GM12878 (cell line): ENCODE measurements around the gene SCAF8. TPM values are rescaled to one million over a fixed set of nuclear protein-coding genes. Genes with fewer than 3 reads are reported as not detected.

Experiments
- ATAC-seq: fragments of 200-7000 bp; cut with Tn5 transposase; 3 replicates; pipeline ENCODE4 v1.9.1; 2020; ENCODE audit warnings: mild to moderate bottlenecking, moderate library complexity
- BruUV-seq: library from RNA; stranded (reverse); fragments of 400-500 nt; replicated peaks from 2 replicates; lab custom pipeline; 2021; lab: Mats Ljungman, UMichigan
- CTCF ChIA-PET: fragments of 300-600 bp; sonication (Branson Sonifier 250); formaldehyde crosslinking; extraction: SDS; loops from one replicate; lab custom pipeline; 2021; ENCODE audit warnings: inconsistent platforms; lab: Yijun Ruan, JAX
- POLR2A ChIA-PET: fragments of 350-600 bp; formaldehyde crosslinking; extraction: SDS; loops from one replicate; lab custom pipeline; 2021; ENCODE audit warnings: inconsistent platforms; lab: Charles Lee
- RAD21 ChIA-PET: fragments of 300-600 bp; sonication (Branson Sonifier 250); formaldehyde crosslinking; loops from one replicate; lab custom pipeline; 2023; ENCODE audit warnings: antibody characterized with exemption; ENCODE audit not compliant: unreplicated experiment; lab: Charles Lee
- SMC1A ChIA-PET: fragments of 300-600 bp; sonication (Branson Sonifier 250); formaldehyde crosslinking; loops from one replicate; lab custom pipeline; 2023; ENCODE audit not compliant: unreplicated experiment, uncharacterized antibody; lab: Charles Lee
- DNase-seq: peaks from one replicate; pipeline ENCODE4 v3.0.0-alpha.2; 2011; ENCODE audit warnings: low read depth, low spot score
- FAIRE-seq: peaks from 3 replicates; lab custom pipeline; 2011; peaks lifted over from hg19 to GRCh38; lab: Jason Lieb, UNC
- H2AFZ ChIP-seq: 2 replicates; pipeline ENCODE4 v1.6.0; 2011; ENCODE audit warnings: low read depth, low read length, control low read depth; ENCODE audit not compliant: control insufficient read depth
- H3K27ac ChIP-seq: 2 replicates; pipeline ENCODE4 v1.5.1; 2011; ENCODE audit warnings: control low read depth; ENCODE audit not compliant: control insufficient read depth, insufficient read depth
- H3K27me3 ChIP-seq, 2 experiments: replicated peaks in 1 of 2; 2 replicates each; pipeline versions ENCODE4 v1.6.0 to v1.6.1; 2011; ENCODE audit warnings: low read length in 1 of 2; ENCODE audit not compliant: control insufficient read depth in 2 of 2, insufficient read depth in 2 of 2
- H3K36me3 ChIP-seq, 2 experiments: 2 replicates each; pipeline ENCODE4 v1.5.1; 2011; ENCODE audit warnings: low read length in 1 of 2; ENCODE audit not compliant: control insufficient read depth in 2 of 2, insufficient read depth in 2 of 2
- H3K4me1 ChIP-seq: 2 replicates; pipeline ENCODE4 v1.6.1; 2011; ENCODE audit warnings: mild to moderate bottlenecking, low read length, moderate library complexity, mixed read lengths; ENCODE audit not compliant: control insufficient read depth, insufficient read depth
- H3K4me2 ChIP-seq: 2 replicates; pipeline ENCODE4 v1.6.0; 2011; ENCODE audit warnings: control low read depth; ENCODE audit not compliant: control insufficient read depth, insufficient read depth
- H3K4me3 ChIP-seq: fragments of 200-600 bp; sonication (generic); 2 replicates; pipeline ENCODE4 v1.5.1; 2016
- H3K79me2 ChIP-seq: 2 replicates; pipeline ENCODE4 v1.6.0; 2011; ENCODE audit warnings: low read length; ENCODE audit not compliant: control insufficient read depth, insufficient read depth
- H3K9ac ChIP-seq: 2 replicates; pipeline ENCODE4 v1.8.0; 2011; ENCODE audit warnings: low read length, control low read depth, mixed read lengths; ENCODE audit not compliant: control insufficient read depth, insufficient read depth
- H3K9me3 ChIP-seq: replicated peaks from 3 replicates; pipeline ENCODE4 v1.5.1; 2011; ENCODE audit warnings: mild to moderate bottlenecking, low read length; ENCODE audit not compliant: control insufficient read depth, insufficient read depth
- H4K20me1 ChIP-seq: 2 replicates; pipeline ENCODE4 v1.6.0; 2011; ENCODE audit not compliant: control insufficient read depth, insufficient read depth
- IKZF2 ChIP-seq, 2 experiments: fragments of 450-650 bp; IDR thresholded peaks; 2 replicates each; pipeline ENCODE4 v1.6.1; 2017; ENCODE audit warnings: mild to moderate bottlenecking in 2 of 2, moderate library complexity in 2 of 2
- POLR2A ChIP-seq: IDR thresholded peaks from 2 replicates; pipeline ENCODE4 v1.6.1; 2011; ENCODE audit warnings: low read depth, mild to moderate bottlenecking, low read length
- WGBS: methylation state at CpG from one replicate; pipeline ENCODE4 v1.1.6; 2016; ENCODE audit warnings: low lambda C conversion rate; ENCODE audit not compliant: insufficient replicate concordance, insufficient coverage; ENCODE audit errors: missing lambda C conversion rate; 5-methylcytosine and 5-hydroxymethylcytosine counted together
- in situ Hi-C: fragments of 300-500 bp; cut with MboI; formaldehyde crosslinking; loops from 9 replicates; pipeline ENCODE4 v1.14.3; 2018; ENCODE audit warnings: mixed read lengths
- intact Hi-C: fragments of 100-400 bp; cut with micrococcal nuclease; formaldehyde crosslinking; loops from one replicate; pipeline ENCODE4 v1.14.2; 2022; ENCODE audit not compliant: unreplicated experiment
- microRNA counts: library from miRNA; unstranded; fragments of <30 nt; microRNA quantifications from one replicate; lab custom pipeline; 2016
- microRNA-seq: library from miRNA; unstranded; fragments of <30 nt; microRNA quantifications from one replicate; pipeline ENCODE4, GENCODE V29; 2018
- polyA plus RNA-seq, 11 experiments: library from polyadenylated mRNA; depleted of rRNA in 4 of 11; unstranded in 6 of 11; stranded (reverse) in 5 of 11; fragments of >200 nt; fragmentation: Nextera tagmentation in 4 of 11; fragmentation: Illumina TruSeq in 1 of 11; extraction: Ambion mirVana in 4 of 11; extraction: Trizol in 1 of 11; gene quantifications; 1 replicate in 1 of 11; 2 replicates in 10 of 11; pipeline versions ENCODE4 v1.2.1 to v1.2.3, GENCODE V29; 2011 to 2016; ENCODE audit warnings: inconsistent platforms in 2 of 11, missing spikeins in 2 of 11, low read depth in 1 of 11
- small RNA-seq: library from RNA; depleted of rRNA; stranded (forward); fragments of <200 nt; gene quantifications from one replicate; pipeline ENCODE3, GENCODE V24; 2014
- total RNA-seq, 4 experiments: library from RNA; depleted of rRNA in 3 of 4; stranded (reverse); fragments of >200 nt in 3 of 4; fragmentation: Illumina TruSeq in 1 of 4; extraction: Trizol in 1 of 4; gene quantifications; 2 replicates each; pipeline versions ENCODE4 v1.2.1 to v1.2.3, GENCODE V29; 2013 to 2021

SCAF8 gene
- total and polyA plus RNA-seq, 10 of the 15 experiments (the other 5 are each of a cell fraction or from before 2014, with no cell fraction given) = 8.1 to 28.8 (median 15.9) TPM

GRCh38 chr6:154882107-154882506, 148.9 kb downstream of the SCAF8 start:
- TF ChIP-seq POLR2A (no peak), IKZF2 (IDR thresholded peaks at IDR 0.05) (no peak)
- H4K20me1 ChIP-seq = no peaks in the 10 kb centered on the region
- ChIA-PET RAD21 (no interaction called here), POLR2A (interaction anchor here (0.5 kb wide), 1 partner anchor 288 kb away, joined by 5 read pairs; no protein-coding TSS in a partner anchor), CTCF (interaction anchor here (1.4 kb wide), 1 partner anchor 47 kb away, joined by 3 read pairs; no protein-coding TSS in a partner anchor), SMC1A (no interaction called here)
- peaks cover 0 to 6% of the 10 kb centered on the region in 2 experiments; a peak in 1 of 4 replicates for H3K36me3 ChIP-seq
- H3K4me3 ChIP-seq = no peak overlapping the region
- H3K9ac ChIP-seq = no peak overlapping the region
- H2AFZ ChIP-seq = no peak overlapping the region
- H3K4me1 ChIP-seq = no peaks in the 10 kb centered on the region
- no peak for ATAC-seq
- DNase-seq = no peak
- no peak for FAIRE-seq
- WGBS = 95% methylated on average over 3 of the region's 3 CpGs
- no TSS peak for BruUV-seq
- in situ Hi-C loops = no loop called here
- intact Hi-C loops = no loop called here
- no peaks in the 10 kb centered on the region for H3K79me2 ChIP-seq
- no peaks in the 10 kb centered on the region for H3K9me3 ChIP-seq
- no peak overlapping the region for H3K4me2 ChIP-seq
- H3K27me3 ChIP-seq = no peaks in the 10 kb centered on the region
- H3K27ac ChIP-seq = no peak overlapping the region

MicroRNAs encoded within 50 kb of the gene (microRNA counts, 767-probe panel; counts per million panel counts)
- microRNA hsa-miR-1273c (lab: Ali Mortazavi, UCI) = 55.3 counts per million

Small RNA genes lying within 50 kb of the gene (microRNA-seq; reads per million reads assigned to microRNA genes)
- gene MIR1273C = not detected

Small RNA genes lying within 50 kb of the gene (small RNA-seq; reads per million reads assigned to genes)
- gene MIR1273C (not detected), gene RNU6-824P (not detected)

Other genes with a start within 250 kb of the SCAF8 start
- under 0.01 and 0.05 TPM in 2 replicates for gene CNKSR3, start 222.7 kb upstream of the SCAF8 start, total RNA-seq (2014; rRNA removed)
- gene CNKSR3, start 222.7 kb upstream of the SCAF8 start, total RNA-seq (2014; rRNA removed; fragmentation: Illumina TruSeq; extraction: Trizol) = 0.05 and 0.13 TPM in 2 replicates
- gene CNKSR3, start 222.7 kb upstream of the SCAF8 start, total RNA-seq (2021) = 0.11 and 0.31 TPM in 2 replicates
- 0.48 and 0.66 TPM in 2 replicates for gene CNKSR3, start 222.7 kb upstream of the SCAF8 start, polyA plus RNA-seq (2011; rRNA removed)
- gene CNKSR3, start 222.7 kb upstream of the SCAF8 start, polyA plus RNA-seq (2014; fragmentation: Illumina TruSeq; extraction: Trizol) = 0.13 TPM in 1 of 2 replicates, not detected in the other
- gene CNKSR3, start 222.7 kb upstream of the SCAF8 start, polyA plus RNA-seq (2014; fragmentation: Nextera tagmentation; extraction: Ambion mirVana) = under 1 TPM; 0.02 to 0.05 TPM
- 0.10 TPM in 1 of 2 replicates, not detected in the other for gene CNKSR3, start 222.7 kb upstream of the SCAF8 start, polyA plus RNA-seq (2014; rRNA removed)
- not detected for gene CNKSR3, start 222.7 kb upstream of the SCAF8 start, polyA plus RNA-seq (2016; fragmentation: Nextera tagmentation; extraction: Ambion mirVana)